HepG2 (cell line): Measurements from ENCODE around the gene ZNF222. TPM values are rescaled to one million over a fixed set of nuclear protein-coding genes. Genes with fewer than 3 reads are reported as not detected.

ENCODE experiments used
- ATAC-seq: fragments of 200-7000 bp; cut with Tn5 transposase; 3 replicates; pipeline ENCODE4 v1.9.1; 2020; ENCODE audit warnings: mild to moderate bottlenecking, moderate library complexity
- BruUV-seq: library from RNA; stranded (reverse); fragments of 400-500 nt; replicated peaks from 2 replicates; lab custom pipeline; 2021; lab: Mats Ljungman, UMichigan
- CTCF ChIA-PET: fragments of 300-600 bp; formaldehyde crosslinking; extraction: SDS; loops from one replicate; lab custom pipeline; 2021; ENCODE audit warnings: low total read pairs, inconsistent platforms, low intra/inter-chr PET ratio; lab: Yijun Ruan, JAX
- POLR2A ChIA-PET: fragments of 350-600 bp; sonication (Branson Sonifier 250); formaldehyde crosslinking; loops from one replicate; lab custom pipeline; 2020; ENCODE audit warnings: antibody characterized with exemption, inconsistent platforms; lab: Yijun Ruan, JAX
- DNase-seq: peaks from one replicate; pipeline ENCODE4 v3.0.0-alpha.2; 2015; ENCODE audit warnings: low spot score
- FAIRE-seq: peaks from 3 replicates; lab custom pipeline; 2011; peaks lifted over from hg19 to GRCh38; lab: Jason Lieb, UNC
- H2AFZ ChIP-seq: one replicate; pipeline ENCODE4 v1.6.1; 2011; ENCODE audit warnings: low read length, inconsistent platforms
- H3K27ac ChIP-seq: fragments of 300-600 bp; 3 replicates; pipeline ENCODE4 v1.8.0; 2011; ENCODE audit warnings: mixed run types, mild to moderate bottlenecking, mixed read lengths, low read length, inconsistent platforms; ENCODE audit not compliant: insufficient read depth; ENCODE audit errors: extremely low read length
- H3K27me3 ChIP-seq, 2 experiments: fragments of 200-600 bp in 1 of 2; 2 replicates in 1 of 2; 3 replicates in 1 of 2; pipeline versions ENCODE4 v1.6.0 to v1.8.0; 2011; ENCODE audit warnings: low read length in 2 of 2, mild to moderate bottlenecking in 2 of 2, moderate library complexity in 2 of 2, inconsistent platforms in 1 of 2; ENCODE audit not compliant: insufficient read depth in 2 of 2, control insufficient read depth in 1 of 2
- H3K36me3 ChIP-seq, 2 experiments: fragments of 200-600 bp in 1 of 2; replicated peaks in 1 of 2; 2 replicates in 1 of 2; 3 replicates in 1 of 2; pipeline versions ENCODE4 v1.5.1 to v1.8.0; 2011; ENCODE audit warnings: low read length in 2 of 2, inconsistent platforms in 1 of 2; ENCODE audit not compliant: insufficient read depth in 2 of 2, control insufficient read depth in 1 of 2
- H3K4me1 ChIP-seq: 2 replicates; pipeline ENCODE4 v1.5.1; 2012; ENCODE audit warnings: low read length, inconsistent platforms; ENCODE audit not compliant: insufficient read depth
- H3K4me2 ChIP-seq: 2 replicates; pipeline ENCODE4 v1.6.0; 2011; ENCODE audit warnings: low read depth, low read length, inconsistent platforms
- H3K4me3 ChIP-seq, 3 experiments: fragments of 200-600 bp in 1 of 3; sonication (generic), shearing (Covaris generic) in 1 of 3; replicated peaks in 1 of 3; 2 replicates each; pipeline ENCODE4 v1.5.1; 2011 to 2016; ENCODE audit warnings: low read length in 3 of 3, inconsistent platforms in 2 of 3, low read depth in 2 of 3, mild to moderate bottlenecking in 2 of 3, control low read depth in 1 of 3, mixed read lengths in 1 of 3; ENCODE audit not compliant: insufficient read depth in 1 of 3
- H3K79me2 ChIP-seq: one replicate; pipeline ENCODE4 v1.6.1; 2011; ENCODE audit warnings: low read length, inconsistent platforms; ENCODE audit not compliant: insufficient read depth
- H3K9ac ChIP-seq: 2 replicates; pipeline ENCODE4 v1.6.0; 2011; ENCODE audit warnings: mild to moderate bottlenecking, low read depth, low read length, inconsistent platforms; ENCODE audit not compliant: insufficient read depth
- H3K9me3 ChIP-seq: 2 replicates; pipeline ENCODE4 v1.5.1; 2012; ENCODE audit warnings: mild to moderate bottlenecking, low read length
- H4K20me1 ChIP-seq: 2 replicates; pipeline ENCODE4 v1.6.0; 2011; ENCODE audit warnings: inconsistent platforms, mild to moderate bottlenecking, low read length, moderate library complexity; ENCODE audit not compliant: insufficient read depth
- ARID5B ChIP-seq: IDR thresholded peaks from 2 replicates; pipeline ENCODE4 v1.4.0; 2020; ENCODE audit warnings: mild to moderate bottlenecking, missing genetic modification reagents
- ETV5 ChIP-seq: IDR thresholded peaks from 2 replicates; pipeline ENCODE4 v1.6.1; 2018; ENCODE audit warnings: missing biosample characterization, missing genetic modification reagents, inconsistent platforms, borderline replicate concordance
- GABPA ChIP-seq, 2 experiments: IDR thresholded peaks; 2 replicates each; pipeline ENCODE4 v1.6.1; 2011 to 2016; ENCODE audit warnings: low read depth in 2 of 2, low read length in 1 of 2, missing biosample characterization in 1 of 2, missing genetic modification characterization in 1 of 2
- GABPB1 ChIP-seq: IDR thresholded peaks from 2 replicates; pipeline ENCODE4 v1.6.1; 2016; ENCODE audit warnings: mild to moderate bottlenecking, missing genetic modification reagents, moderate library complexity, missing compliant biosample characterization
- GATAD2A ChIP-seq: IDR thresholded peaks from 2 replicates; pipeline ENCODE4 v1.6.1; 2016
- KDM2A ChIP-seq: sonication (generic); formaldehyde crosslinking; IDR thresholded peaks from 2 replicates; pipeline ENCODE4 v1.4.0; 2020; ENCODE audit warnings: low read depth, missing genetic modification reagents, borderline replicate concordance
- NCOA5 ChIP-seq: sonication (generic); formaldehyde crosslinking; IDR thresholded peaks from 2 replicates; pipeline ENCODE4 v1.4.0; 2020; ENCODE audit warnings: missing genetic modification reagents
- PHF21A ChIP-seq: sonication (generic); formaldehyde crosslinking; IDR thresholded peaks from 2 replicates; pipeline ENCODE4 v1.5.0; 2020; ENCODE audit warnings: mild to moderate bottlenecking, missing genetic modification reagents
- PHF8 ChIP-seq: sonication (generic); formaldehyde crosslinking; IDR thresholded peaks from 2 replicates; pipeline ENCODE4 v1.5.0; 2020; ENCODE audit warnings: missing genetic modification reagents
- POLR2A ChIP-seq, 2 experiments: IDR thresholded peaks; 2 replicates each; pipeline ENCODE4 v1.6.1; 2011; ENCODE audit warnings: low read depth in 2 of 2, low read length in 2 of 2, mild to moderate bottlenecking in 1 of 2, moderate library complexity in 1 of 2; ENCODE audit not compliant: insufficient read depth in 1 of 2
- RXRB ChIP-seq: IDR thresholded peaks from 2 replicates; pipeline ENCODE4 v1.6.1; 2016; ENCODE audit warnings: borderline replicate concordance, missing genetic modification reagents, missing compliant biosample characterization
- TBP ChIP-seq: sonication (generic); formaldehyde crosslinking; IDR thresholded peaks from 2 replicates; pipeline ENCODE4 v1.5.0; 2020; ENCODE audit warnings: missing genetic modification reagents
- ZNF512B ChIP-seq: sonication (generic); formaldehyde crosslinking; IDR thresholded peaks from 2 replicates; pipeline ENCODE4 v1.5.1; 2020; ENCODE audit warnings: missing genetic modification reagents, mild to moderate bottlenecking, borderline replicate concordance
- WGBS: methylation state at CpG from one replicate; pipeline ENCODE4 v1.1.6; 2017; ENCODE audit warnings: low lambda C conversion rate; 5-methylcytosine and 5-hydroxymethylcytosine counted together
- in situ Hi-C: cut with HindIII; loops from 2 replicates; pipeline ENCODE4 v1.10.0; 2017; ENCODE audit warnings: low pct_unique_long_range_greater_than_20kb; ENCODE audit not compliant: extremely low pct_ligation_motif_present
- intact Hi-C: fragments of 100-400 bp; cut with micrococcal nuclease; formaldehyde crosslinking; loops from one replicate; pipeline ENCODE4 v1.10.0; 2022; ENCODE audit not compliant: unreplicated experiment
- polyA plus RNA-seq, 8 experiments: library from polyadenylated mRNA; depleted of rRNA in 3 of 8; stranded (reverse) in 7 of 8; unstranded in 1 of 8; fragments of >200 nt; fragmentation: Illumina TruSeq in 4 of 8; extraction: Trizol in 4 of 8; gene quantifications; 2 replicates each; pipeline versions ENCODE4 v1.2.1 to v1.2.3, GENCODE V29; 2011 to 2016; ENCODE audit warnings: low read depth in 4 of 8, missing spikeins in 1 of 8, mixed read lengths in 1 of 8; ENCODE audit not compliant: insufficient read depth in 1 of 8
- total RNA-seq, 5 experiments: library from RNA; depleted of rRNA; stranded (reverse); fragments of >200 nt; fragmentation: Illumina TruSeq; extraction: Trizol; gene quantifications; 2 replicates each; pipeline ENCODE4 v1.2.3, GENCODE V29; 2016; ENCODE audit warnings: low read depth in 1 of 5

The ZNF222 gene
- total and polyA plus RNA-seq, 2 of the 13 experiments (the other 11 are each of a cell fraction or from before 2014, with no cell fraction given), result 2.2 to 6.2 TPM

GRCh38 chr19:43983544-43983911 lies 41.7 kb upstream of the ZNF222 start (continued):
- TF ChIP-seq TBP (CRISPR knock-in tag), result no peak
- no peak for TF ChIP-seq ZNF512B (CRISPR knock-in tag)
- TF ChIP-seq, all 625 proteins: peak for 0

GRCh38 chr19:43983912-43984686 lies 41.1 kb upstream of the ZNF222 start, which contains the start of gene ZNF155:
TSS of gene ZNF155 (plus strand) at chr19:43984188. CDS start at chr19:43988544, 4,356 bp downstream.
- Histone ChIP-seq H3K4me3 (peak within 1 kb of the TSS; percentile 67 to 79 (median 78)), H3K9ac (peak within 1 kb of the TSS; percentile 73), H3K9me3 (no peaks in the 10 kb centered on the region), H3K4me1 (no peaks in the 10 kb centered on the region), H3K79me2 (no peaks in the 10 kb centered on the region), H3K4me2 (peak within 1 kb of the TSS; percentile 68), H4K20me1 (no peaks in the 10 kb centered on the region), H3K36me3 (0 out of 5 replicates have a peak, but pooled peaks cover 0 to under 1% of the 10 kb centered on the region in 2 experiments), H3K27ac (no peak within 1 kb of the TSS), H3K27me3 (no peaks in the 10 kb centered on the region; a peak in 1 of 5 replicates), H2AFZ (peak within 1 kb of the TSS; percentile 85)
- in situ Hi-C loops, result no loop called here
- ChIA-PET POLR2A (interaction anchor here (1.1 to 1.2 kb wide), 2 partner anchors 18 to 49 kb away, joined by 3 read pairs; partner anchors contain the start of gene ZNF45), CTCF (no interaction called here)
- DNase-seq (peak; percentile 87), ATAC-seq (peak; percentile 100), FAIRE-seq (peak; percentile 89)
- intact Hi-C loops, result loop anchor here (10.0 kb wide), 1 partner anchor 111 kb away; the partner anchor contains the start of gene ZNF224
- WGBS, result 2% methylated on average over 30 of the region's 40 CpGs
- no TSS peak for BruUV-seq
- TF ChIP-seq ARID5B (CRISPR knock-in tag) (0 out of 2 replicates have a peak, but pooled peaks have one; percentile 13), PHF21A (CRISPR knock-in tag) (peak; percentile 38; the same call in 1 of the 2 replicates), POLR2A (IDR thresholded peaks at IDR 0.05; ENCODE audit: insufficient read depth in 1 of 2, low read depth in 2 of 2, low read length in 2 of 2) (peak; percentile 22 to 23; a peak in 1 of 4 replicates), GABPA (IDR thresholded peaks at IDR 0.05; ENCODE audit: low read depth, low read length) (peak; percentile 36; the same call in 1 of the 2 replicates), GABPA (CRISPR knock-in tag; IDR thresholded peaks at IDR 0.05; ENCODE audit: low read depth) (peak; percentile 87), KDM2A (CRISPR knock-in tag) (peak; percentile 41; the same call in 1 of the 2 replicates), GABPB1 (CRISPR knock-in tag) (peak; percentile 84), ETV5 (CRISPR knock-in tag) (peak; percentile 27; the same call in 1 of the 2 replicates), PHF8 (peak; percentile 42; the same call in 1 of the 2 replicates), NCOA5 (CRISPR knock-in tag) (no peak), GATAD2A (CRISPR knock-in tag) (0 out of 2 replicates have a peak, but pooled peaks have one; percentile 14), RXRB (CRISPR knock-in tag) (0 out of 2 replicates have a peak, but pooled peaks have one; percentile 20)
